Erythroblast (primary cell): ENCODE measurements around the gene CASP10.

Experiments
- GATA1 ChIP-seq: IDR thresholded peaks from 2 replicates; pipeline ENCODE4 v1.6.1; 2011; ENCODE audit warnings: low read depth, mild to moderate bottlenecking, control low read depth, low read length, moderate library complexity
- POLR2A ChIP-seq: IDR thresholded peaks from 2 replicates; pipeline ENCODE4 v1.6.1; 2011; ENCODE audit warnings: mild to moderate bottlenecking, low read length

DNA sequence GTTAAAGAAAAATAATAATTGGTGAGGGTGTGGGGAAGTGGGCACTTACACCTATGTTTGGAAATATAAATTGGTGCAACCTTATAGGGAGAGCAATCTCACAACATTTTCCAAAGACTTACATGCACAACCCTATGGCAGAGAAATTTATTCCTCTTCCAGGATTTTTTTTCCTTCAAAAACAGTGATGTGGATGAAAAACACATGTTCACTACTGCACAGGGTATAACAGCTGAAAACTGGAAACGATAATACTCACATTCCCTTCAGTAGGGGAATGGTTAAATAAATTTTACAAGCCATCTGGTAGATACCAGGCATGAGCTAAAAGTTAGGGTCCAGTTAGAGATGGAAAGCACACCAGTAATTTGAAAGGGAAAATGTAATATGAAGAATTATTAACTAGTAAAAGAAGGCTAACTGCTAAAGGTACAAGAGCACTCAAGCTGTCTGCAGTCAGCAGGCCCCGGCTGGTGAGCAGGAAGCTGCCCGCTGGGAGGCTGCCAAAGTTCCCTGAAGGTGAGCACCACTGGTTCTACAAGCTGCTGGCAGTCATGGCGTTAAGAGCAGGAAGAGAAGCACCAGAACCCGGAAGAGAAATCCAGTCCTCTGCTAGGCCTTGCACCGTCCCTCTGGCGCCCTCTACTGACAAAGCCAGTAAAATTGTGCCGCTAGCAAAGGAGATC, 49.0 kb downstream of the CASP10 start:
- TF ChIP-seq POLR2A (peak; percentile 49), GATA1 (no peak)
